H4 (cell line): ENCODE measurements around the gene OPHN1. TPM values are rescaled to one million over a fixed set of nuclear protein-coding genes. Genes with fewer than 3 reads are reported as not detected.
A peak's percentile ranks its signal among the peaks of the same experiment; 100 is the strongest.

Experiments used
- DNase-seq: peaks from one replicate; pipeline ENCODE4 v3.0.0-alpha.2; 2015; ENCODE audit warnings: low spot score
- total RNA-seq: library from RNA; depleted of rRNA; stranded (reverse); fragments of >200 nt; shearing (Covaris generic); gene quantifications from 2 replicates; pipeline ENCODE4 v1.2.3, GENCODE V29; 2014

Gene OPHN1
- total RNA-seq, 1 experiment from 2014 or later, result 2.0 TPM

- no peak for DNase-seq
Observed at GRCh38 chrX:68249401-68249831, 183.9 kb downstream of the OPHN1 start.

GRCh38 chrX:68238568-68238967 lies 194.7 kb downstream of the OPHN1 start:
- peak; percentile 5 for DNase-seq

- DNase-seq, result no peak
Observed at GRCh38 chrX:68234171-68234910, 199.0 kb downstream of the OPHN1 start.

GRCh38 chrX:68232206-68232605 lies 201.1 kb downstream of the OPHN1 start:
- DNase-seq, result no peak

GRCh38 chrX:68209008-68209407 lies 224.3 kb downstream of the OPHN1 start:
- no peak for DNase-seq

- DNase-seq, result no peak
Observed at GRCh38 chrX:68204521-68205038, 228.7 kb downstream of the OPHN1 start.

GRCh38 chrX:68203646-68204045 lies 229.6 kb downstream of the OPHN1 start:
- no peak for DNase-seq

GRCh38 chrX:68203211-68203610 lies 230.1 kb downstream of the OPHN1 start:
- DNase-seq, result no peak

GRCh38 chrX:68199062-68199848 lies 234.0 kb downstream of the OPHN1 start:
- DNase-seq, result no peak

- peak; percentile 42 for DNase-seq
Observed at GRCh38 chrX:68196939-68197791, 236.1 kb downstream of the OPHN1 start.

GRCh38 chrX:68195561-68195960 lies 237.7 kb downstream of the OPHN1 start:
- DNase-seq, result no peak

GRCh38 chrX:68193786-68194185 lies 239.5 kb downstream of the OPHN1 start:
- no peak for DNase-seq

GRCh38 chrX:68193234-68193633 lies 240.1 kb downstream of the OPHN1 start:
- DNase-seq, result no peak

GRCh38 chrX:68190799-68191198 lies 242.5 kb downstream of the OPHN1 start:
- DNase-seq, result no peak

- no peak for DNase-seq
Observed at GRCh38 chrX:68186552-68187262, 246.6 kb downstream of the OPHN1 start.

- DNase-seq, result no peak
Observed at GRCh38 chrX:68185161-68185560, 248.1 kb downstream of the OPHN1 start.

GRCh38 chrX:68183612-68184214 lies 249.6 kb downstream of the OPHN1 start:
- peak; percentile 16 for DNase-seq

- DNase-seq, result no peak
Observed at GRCh38 chrX:68180579-68180978, 252.7 kb downstream of the OPHN1 start.

- no peak for DNase-seq
Observed at GRCh38 chrX:68179355-68179754, 253.9 kb downstream of the OPHN1 start.

GRCh38 chrX:68177542-68177941 lies 255.8 kb downstream of the OPHN1 start:
- no peak for DNase-seq

GRCh38 chrX:68175562-68175961 lies 257.7 kb downstream of the OPHN1 start:
- DNase-seq, result no peak
